ENCODE data around the gene RGS7BP.

- TF ChIP-seq ZFX (IDR thresholded peaks at IDR 0.05; ENCODE audit: borderline replicate concordance) (no peak), CTCF (IDR thresholded peaks at IDR 0.05) (no peak)
Measured at GRCh38 chr5:64646169-64646568, 140.4 kb downstream of the RGS7BP start.
